Stomach (tissue), 9 donors: ENCODE data around the gene RAB5B. TPM values are rescaled to one million over a fixed set of nuclear protein-coding genes. Genes with fewer than 3 reads are reported as not detected.
"Not testable (repeated sequence)": the region's sequence is repeated elsewhere in the genome, so short reads cannot be mapped to it uniquely, and the experiment has no call there.

Experiments
- DNase-seq, 2 donors: peaks; one replicate each; pipeline versions ENCODE4 v3.0.0 to v3.0.0-alpha.2; 2013 to 2019
- H3K27ac ChIP-seq, 5 donors: fragments of 200-600 bp in 4 of 5; sonication (generic) in 4 of 5; one replicate each; pipeline ENCODE4 v1.5.1; 2013 to 2019; ENCODE audit warnings: mild to moderate bottlenecking in 1 of 5, moderate library complexity in 1 of 5
- H3K27me3 ChIP-seq, 3 donors: fragments of 200-600 bp; sonication (generic); one replicate each; pipeline ENCODE4 v1.5.1; 2017 to 2019; ENCODE audit warnings: mixed run types in 1 of 3
- H3K36me3 ChIP-seq, 4 donors: fragments of 200-600 bp; sonication (generic); 1 replicate in 3 of 4; 2 replicates in 1 of 4; pipeline ENCODE4 v1.5.1; 2016 to 2019
- H3K4me1 ChIP-seq, 4 donors: fragments of 200-600 bp; sonication (generic); one replicate each; pipeline ENCODE4 v1.5.1; 2016 to 2019
- H3K4me3 ChIP-seq, 4 donors: fragments of 200-600 bp; sonication (generic) in 3 of 4; one replicate each; pipeline ENCODE4 v1.5.1; 2016 to 2019; ENCODE audit warnings: mild to moderate bottlenecking in 1 of 4
- H3K9me3 ChIP-seq, 4 donors: fragments of 200-600 bp; sonication (generic); one replicate each; pipeline ENCODE4 v1.5.1; 2016 to 2019
- EP300 ChIP-seq: sonication (generic); formaldehyde crosslinking; IDR thresholded peaks from one replicate; pipeline ENCODE4 v1.6.1; 2017; ENCODE audit warnings: antibody characterized with exemption
- POLR2A ChIP-seq, 4 donors: fragments of 450-650 bp; IDR thresholded peaks; one replicate each; pipeline ENCODE4 v1.6.1; 2016; ENCODE audit warnings: antibody characterized with exemption in 4 of 4, control low read depth in 2 of 4, mild to moderate bottlenecking in 1 of 4, moderate library complexity in 1 of 4
- POLR2AphosphoS5 ChIP-seq, 3 donors: sonication (generic); formaldehyde crosslinking; IDR thresholded peaks; one replicate each; pipeline ENCODE4 v1.6.1; 2016; ENCODE audit warnings: antibody characterized with exemption in 3 of 3
- WGBS, 5 donors: extraction: QIAGEN DNeasy Blood & Tissue Kit in 3 of 5; methylation state at CpG; one replicate each; pipeline versions ENCODE4 v1.1.5 to v1.1.7; 2013 to 2018; 5-methylcytosine and 5-hydroxymethylcytosine counted together
- intact Hi-C: fragments of 100-400 bp; cut with DNase I; formaldehyde crosslinking; loops from one replicate; pipeline ENCODE4 v1.15.1; 2023; ENCODE audit warnings: low total_unique reads
- polyA plus RNA-seq, 3 donors: library from polyadenylated mRNA; stranded (reverse); fragments of 200-250 nt; gene quantifications; one replicate each; pipeline ENCODE4 v1.2.3, GENCODE V29; 2013
- total RNA-seq, 5 donors: library from RNA; depleted of rRNA; stranded (reverse); fragments of >200 nt; gene quantifications; one replicate each; pipeline versions ENCODE4 v1.1.0 to v1.2.3, GENCODE V29; 2014 to 2016
- TF ChIP-seq, protein P1 (sequence below), 7 experiments: fragments of 450-650 bp in 4 of 7; fragments of 200-600 bp in 3 of 7; sonication (generic) in 3 of 7; IDR thresholded peaks; one replicate each; pipeline ENCODE4 v1.5.1; 2016 to 2019; ENCODE audit warnings: antibody characterized with exemption in 7 of 7, control low read depth in 2 of 7, mild to moderate bottlenecking in 1 of 7
- donor health status: healthy with polysubstance abuse.
- donor health status: Bipolar disorder and iron deficiency.
- donor health status: healthy.

Gene RAB5B
- total and polyA plus RNA-seq, 8 donors, result 17.1 to 100 (median 74.3) TPM

- DNase-seq, result no peak
- H3K9me3 ChIP-seq, result no peaks in the 10 kb centered on the region
- H3K4me3 ChIP-seq, result no peak overlapping the region
- 31 to 74% (median 62%) methylated on average over 3 of the region's 3 CpGs for WGBS, 5 donors
- TF ChIP-seq EP300 (no peak), POLR2A (IDR thresholded peaks at IDR 0.05) (no peak), POLR2AphosphoS5 (IDR thresholded peaks at IDR 0.05) (peak in 1 of 3 donors; percentile 6)
- TF ChIP-seq, protein P1, sequence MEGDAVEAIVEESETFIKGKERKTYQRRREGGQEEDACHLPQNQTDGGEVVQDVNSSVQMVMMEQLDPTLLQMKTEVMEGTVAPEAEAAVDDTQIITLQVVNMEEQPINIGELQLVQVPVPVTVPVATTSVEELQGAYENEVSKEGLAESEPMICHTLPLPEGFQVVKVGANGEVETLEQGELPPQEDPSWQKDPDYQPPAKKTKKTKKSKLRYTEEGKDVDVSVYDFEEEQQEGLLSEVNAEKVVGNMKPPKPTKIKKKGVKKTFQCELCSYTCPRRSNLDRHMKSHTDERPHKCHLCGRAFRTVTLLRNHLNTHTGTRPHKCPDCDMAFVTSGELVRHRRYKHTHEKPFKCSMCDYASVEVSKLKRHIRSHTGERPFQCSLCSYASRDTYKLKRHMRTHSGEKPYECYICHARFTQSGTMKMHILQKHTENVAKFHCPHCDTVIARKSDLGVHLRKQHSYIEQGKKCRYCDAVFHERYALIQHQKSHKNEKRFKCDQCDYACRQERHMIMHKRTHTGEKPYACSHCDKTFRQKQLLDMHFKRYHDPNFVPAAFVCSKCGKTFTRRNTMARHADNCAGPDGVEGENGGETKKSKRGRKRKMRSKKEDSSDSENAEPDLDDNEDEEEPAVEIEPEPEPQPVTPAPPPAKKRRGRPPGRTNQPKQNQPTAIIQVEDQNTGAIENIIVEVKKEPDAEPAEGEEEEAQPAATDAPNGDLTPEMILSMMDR (IDR thresholded peaks at IDR 0.05), result no peak
- H3K36me3 ChIP-seq, result peaks cover 10 to 42% (median 37%) of the 10 kb centered on the region in 4 donors
- intact Hi-C loops, result no loop called here
- H3K27ac ChIP-seq, result peak overlapping the region in 2 of 5 donors; percentile 17 to 53
- H3K27me3 ChIP-seq, result no peaks in the 10 kb centered on the region
- H3K4me1 ChIP-seq, result peaks cover 42 to 79% (median 46%) of the 10 kb centered on the region in 4 donors
Observed at GRCh38 chr12:55979069-55979468, 5.2 kb downstream of the RAB5B start.

GRCh38 chr12:55981882-55982281 lies 8.0 kb downstream of the RAB5B start:
- Histone ChIP-seq H3K4me1 (peaks cover 20 to 66% (median 23%) of the 10 kb centered on the region in 4 donors), H3K36me3 (peaks cover 21 to 69% (median 61%) of the 10 kb centered on the region in 4 donors)
- DNase-seq, H3K4me3 ChIP-seq, H3K27ac ChIP-seq, H3K9me3 ChIP-seq, H3K27me3 ChIP-seq: not testable (repeated sequence)
- 55 to 78% (median 59%) methylated on average over 5 of the region's 5 CpGs for WGBS, 5 donors
- intact Hi-C loops, result loop anchor here (10.0 kb wide), 1 partner anchor 53 kb away; no protein-coding TSS in a partner anchor

GRCh38 chr12:55982319-55982936 lies 8.6 kb downstream of the RAB5B start:
- peaks cover 26 to 73% (median 64%) of the 10 kb centered on the region in 4 donors for H3K36me3 ChIP-seq
- H3K27ac ChIP-seq, result no peak overlapping the region
- H3K4me1 ChIP-seq, result peaks cover 14 to 60% (median 17%) of the 10 kb centered on the region in 4 donors
- no peak for TF ChIP-seq POLR2A (IDR thresholded peaks at IDR 0.05)
- TF ChIP-seq POLR2AphosphoS5 (IDR thresholded peaks at IDR 0.05), result no peak
- TF ChIP-seq, protein P1 (IDR thresholded peaks at IDR 0.05), result no peak
- TF ChIP-seq EP300, result no peak
- intact Hi-C loops, result loop anchor here (10.0 kb wide), 1 partner anchor 52 kb away; no protein-coding TSS in a partner anchor
- H3K4me3 ChIP-seq, result no peak overlapping the region
- H3K27me3 ChIP-seq, result no peaks in the 10 kb centered on the region
- H3K9me3 ChIP-seq, result no peaks in the 10 kb centered on the region
- 78 to 86% (median 80%) methylated on average over 3 of the region's 3 CpGs for WGBS, 5 donors
- no peak for DNase-seq

DNA sequence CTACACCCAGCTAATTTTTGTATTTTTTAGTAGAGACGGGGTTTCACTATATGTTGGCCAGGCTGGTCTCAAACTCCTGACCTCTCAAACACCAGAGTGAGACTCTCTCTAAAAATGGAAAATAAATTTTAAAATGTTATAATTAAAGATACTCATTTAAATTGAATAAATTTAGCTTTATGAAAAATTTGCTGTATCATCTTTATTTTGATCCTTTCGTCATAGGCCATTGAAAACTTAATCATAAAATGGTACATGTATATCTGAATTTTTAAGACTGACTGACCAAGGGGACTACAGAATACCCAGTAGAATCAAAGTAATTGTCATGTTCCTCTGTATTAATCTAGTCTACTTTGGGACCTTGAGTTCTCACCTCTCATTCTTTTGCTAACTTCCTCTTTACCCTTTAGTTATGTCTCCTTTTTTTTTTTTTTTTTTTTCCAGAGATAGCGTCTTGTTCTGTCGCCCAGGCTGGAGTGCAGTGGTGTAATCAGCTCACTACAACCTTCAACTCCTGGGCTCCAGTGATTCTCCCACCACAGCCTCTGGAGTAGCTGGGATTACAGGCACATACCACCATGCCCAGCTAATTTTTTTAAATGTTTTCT lies 9.5 kb downstream of the RAB5B start:
- Histone ChIP-seq H3K27ac (no peak overlapping the region), H3K27me3 (no peaks in the 10 kb centered on the region), H3K4me3 (no peak overlapping the region), H3K36me3 (peaks cover 33 to 77% (median 73%) of the 10 kb centered on the region in 4 donors), H3K9me3 (no peaks in the 10 kb centered on the region), H3K4me1 (peaks cover 5 to 51% (median 9%) of the 10 kb centered on the region in 4 donors)
- DNase-seq, result no peak
- WGBS, 5 donors, result 58 to 70% (median 66%) methylated on average over 4 of the region's 4 CpGs
- TF ChIP-seq, protein P1 (IDR thresholded peaks at IDR 0.05), result no peak
- no peak for TF ChIP-seq POLR2A (IDR thresholded peaks at IDR 0.05)
- no peak for TF ChIP-seq EP300
- TF ChIP-seq POLR2AphosphoS5 (IDR thresholded peaks at IDR 0.05), result no peak
- intact Hi-C loops, result loop anchor here (10.0 kb wide), 1 partner anchor 51 kb away; no protein-coding TSS in a partner anchor
